Thyroid gland (tissue), 4 donors: Measurements from ENCODE around the gene PNMA6E.

Source experiments
- CTCF ChIP-seq, 6 experiments: fragments of 200-600 bp in 3 of 6; fragments of 450-650 bp in 3 of 6; sonication (generic) in 3 of 6; IDR thresholded peaks; one replicate each; pipeline ENCODE4 v1.5.1; 2016 to 2019; ENCODE audit warnings: antibody characterized with exemption in 6 of 6, mild to moderate bottlenecking in 2 of 6, inconsistent platforms in 1 of 6, moderate library complexity in 1 of 6
- POLR2A ChIP-seq, 2 donors: fragments of 450-650 bp; IDR thresholded peaks; one replicate each; pipeline ENCODE4 v1.6.1; 2017; ENCODE audit warnings: antibody characterized with exemption in 2 of 2, mild to moderate bottlenecking in 2 of 2, moderate library complexity in 1 of 2

GRCh38 chrX:153379508-153379907 is 21.6 kb downstream of the PNMA6E start:
- TF ChIP-seq CTCF (IDR thresholded peaks at IDR 0.05) (no peak), POLR2A (IDR thresholded peaks at IDR 0.05) (no peak)
